ENCODE data around the gene SYK.

DNA sequence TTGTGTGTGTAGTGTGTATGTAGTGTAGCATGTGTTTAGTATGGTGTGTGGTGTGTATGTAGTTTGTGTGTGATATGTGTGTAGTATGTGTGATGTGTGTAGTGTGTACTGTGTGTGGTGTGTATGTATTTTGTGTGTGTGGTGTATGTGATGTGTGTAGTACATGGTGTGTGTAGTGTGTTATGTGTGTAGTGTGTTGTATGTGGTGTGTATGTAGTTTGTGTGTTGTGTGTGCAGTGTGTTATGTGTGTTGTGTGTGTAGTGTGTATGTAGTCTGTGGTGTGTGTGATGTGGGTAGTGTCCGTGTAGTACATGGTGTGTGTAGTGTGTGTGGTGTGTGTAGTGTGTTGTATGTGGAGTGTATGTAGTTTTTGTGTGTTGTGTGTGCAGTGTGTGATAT, 40.0 kb downstream of the SYK start:
- TF ChIP-seq CTCF (conservative IDR thresholded peaks at IDR 0.05; ENCODE audit: low read length) (no peak), EZH2phosphoT487 (IDR thresholded peaks at IDR 0.05; ENCODE audit: borderline replicate concordance) (no peak)
